ENCODE measurements around the gene THSD4.

THSD4 gene

DNA sequence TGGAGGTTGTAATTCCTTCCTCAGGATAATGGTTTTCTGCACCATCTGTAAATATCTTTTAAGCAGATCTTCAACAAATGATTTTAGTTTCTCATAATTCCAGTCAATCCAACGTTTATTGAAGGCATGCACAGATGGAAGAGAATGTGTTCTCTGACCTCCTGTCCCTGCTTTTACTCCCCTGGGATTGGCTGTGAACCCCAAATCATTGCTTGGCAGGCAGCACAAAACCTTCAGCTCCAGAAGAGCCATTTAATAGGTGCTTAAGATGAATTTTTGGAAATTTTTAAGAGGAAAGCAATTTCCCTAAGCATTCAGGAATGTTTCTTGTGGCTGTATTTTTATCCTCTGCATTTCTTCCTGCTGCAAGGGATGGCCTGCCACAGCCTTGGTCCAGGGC lies 25.5 kb upstream of the THSD4 start:
- TF ChIP-seq CTCF (IDR thresholded peaks at IDR 0.05) = no peak

- no peak for TF ChIP-seq CTCF (IDR thresholded peaks at IDR 0.05)
Measured at GRCh38 chr15:71091601-71092000, 23.7 kb upstream of the THSD4 start.

DNA sequence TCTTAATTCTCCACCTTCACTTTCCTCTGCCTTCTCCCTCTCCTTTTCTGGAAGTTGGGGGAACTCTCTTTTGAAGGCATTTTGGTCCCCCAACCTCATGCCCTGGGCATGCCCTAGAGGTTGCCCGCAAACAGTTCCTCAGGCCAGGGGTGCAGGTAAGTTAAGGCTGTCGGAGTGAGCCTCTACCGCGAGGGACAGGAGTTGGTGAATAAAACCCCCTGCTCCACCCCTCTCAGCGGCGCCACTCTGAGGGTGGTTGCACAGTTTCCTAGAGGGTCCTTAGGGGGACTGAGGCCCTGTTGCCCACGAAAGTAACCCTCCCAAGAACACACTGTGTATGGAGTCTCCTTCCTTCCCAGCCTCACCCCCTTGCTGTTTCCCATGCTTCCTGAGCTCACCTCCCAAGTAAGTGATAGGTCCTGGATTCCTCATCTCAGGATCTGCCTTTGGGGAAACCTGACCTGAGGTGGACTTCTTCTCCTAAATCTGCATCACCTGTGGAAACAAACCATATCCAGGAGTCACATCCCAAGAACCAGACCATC lies 23.1 kb upstream of the THSD4 start:
- TF ChIP-seq CTCF (IDR thresholded peaks at IDR 0.05) = no peak

GRCh38 chr15:71093054-71094024 lies 21.9 kb upstream of the THSD4 start:
- no peak for TF ChIP-seq CTCF (IDR thresholded peaks at IDR 0.05)

DNA sequence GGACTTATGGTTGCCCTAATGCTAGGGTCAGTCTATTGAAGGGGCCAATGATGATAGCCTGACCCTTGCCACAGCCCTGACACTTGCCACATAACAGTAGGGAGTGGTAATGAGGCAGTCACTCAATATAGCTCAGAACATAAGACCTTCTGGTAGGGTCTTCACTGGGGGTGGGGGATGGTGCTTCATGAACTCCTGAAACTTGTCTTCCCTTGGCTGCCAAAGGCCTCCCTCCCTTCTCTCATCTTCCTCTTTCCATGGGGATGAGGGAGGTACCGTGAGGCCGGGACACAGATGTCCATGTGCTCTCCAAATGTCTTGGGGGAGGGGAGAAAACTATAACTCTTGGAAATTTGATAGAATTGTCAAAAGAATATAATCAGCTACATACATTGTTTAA lies 21.1 kb upstream of the THSD4 start:
- TF ChIP-seq CTCF (IDR thresholded peaks at IDR 0.05) = no peak

DNA sequence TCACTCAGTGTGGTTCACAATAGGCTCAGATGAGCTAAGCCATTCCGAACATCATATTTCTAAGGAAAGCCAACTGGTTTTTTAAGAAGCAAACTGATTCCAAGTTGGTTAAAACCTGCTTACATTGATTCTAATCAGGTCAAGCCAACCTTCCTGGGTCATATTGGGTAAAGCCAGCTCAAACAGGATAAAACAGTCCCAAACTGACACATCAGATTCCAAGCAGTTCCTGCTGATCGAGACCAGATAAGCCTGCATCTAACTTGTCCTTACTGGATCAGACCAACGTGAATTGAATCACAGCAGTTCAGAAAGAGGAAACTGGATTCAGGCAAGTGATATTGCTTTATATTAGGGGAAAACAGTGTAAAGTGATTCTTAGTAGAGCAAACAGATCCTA lies 18.6 kb upstream of the THSD4 start:
- TF ChIP-seq CTCF (IDR thresholded peaks at IDR 0.05) = no peak

- TF ChIP-seq CTCF (IDR thresholded peaks at IDR 0.05) = no peak
Measured at GRCh38 chr15:71097890-71098289, 17.4 kb upstream of the THSD4 start.

Data from LNCAP (cell line).